ENCODE measurements around the gene CAMK2B.

The CAMK2B gene

GRCh38 chr7:44238116-44238695 is 87.2 kb downstream of the CAMK2B start:
- in situ Hi-C loops (cut with MboI; ENCODE audit: low pct_unique_long_range_greater_than_20kb, low sequenced_read_pairs, unreplicated experiment), result no loop called here
- DNase-seq (ENCODE audit: low spot score), result no peak
- TF ChIP-seq CTCF (IDR thresholded peaks at IDR 0.05; ENCODE audit: extremely low read depth, insufficient read depth, missing control alignments), result no peak

GRCh38 chr7:44237696-44238095 is 87.7 kb downstream of the CAMK2B start:
- no peak for TF ChIP-seq CTCF (IDR thresholded peaks at IDR 0.05; ENCODE audit: extremely low read depth, insufficient read depth, missing control alignments)
- in situ Hi-C loops (cut with MboI; ENCODE audit: low pct_unique_long_range_greater_than_20kb, low sequenced_read_pairs, unreplicated experiment), result no loop called here
- no peak for DNase-seq (ENCODE audit: low spot score)

- no peak for TF ChIP-seq CTCF (IDR thresholded peaks at IDR 0.05; ENCODE audit: extremely low read depth, insufficient read depth, missing control alignments)
- in situ Hi-C loops (cut with MboI; ENCODE audit: low pct_unique_long_range_greater_than_20kb, low sequenced_read_pairs, unreplicated experiment), result no loop called here
- DNase-seq (ENCODE audit: low spot score), result no peak
Observed at GRCh38 chr7:44236333-44236728, 89.1 kb downstream of the CAMK2B start.

GRCh38 chr7:44235582-44236332 is 89.6 kb downstream of the CAMK2B start:
- in situ Hi-C loops (cut with MboI; ENCODE audit: low pct_unique_long_range_greater_than_20kb, low sequenced_read_pairs, unreplicated experiment), result no loop called here
- DNase-seq (ENCODE audit: low spot score), result no peak
- no peak for TF ChIP-seq CTCF (IDR thresholded peaks at IDR 0.05; ENCODE audit: extremely low read depth, insufficient read depth, missing control alignments)

- TF ChIP-seq CTCF (IDR thresholded peaks at IDR 0.05; ENCODE audit: extremely low read depth, insufficient read depth, missing control alignments), result no peak
- in situ Hi-C loops (cut with MboI; ENCODE audit: low pct_unique_long_range_greater_than_20kb, low sequenced_read_pairs, unreplicated experiment), result no loop called here
- no peak for DNase-seq (ENCODE audit: low spot score)
Observed at GRCh38 chr7:44235066-44235465, 90.3 kb downstream of the CAMK2B start.

- TF ChIP-seq CTCF (IDR thresholded peaks at IDR 0.05; ENCODE audit: extremely low read depth, insufficient read depth, missing control alignments), result no peak
- in situ Hi-C loops (cut with MboI; ENCODE audit: low pct_unique_long_range_greater_than_20kb, low sequenced_read_pairs, unreplicated experiment), result no loop called here
Observed at GRCh38 chr7:44232901-44233715, 92.3 kb downstream of the CAMK2B start.

More at GRCh38 chr7:44232901-44233715, 92.3 kb downstream of the CAMK2B start:
- DNase-seq (ENCODE audit: low spot score), result no peak

Measured in GM13977 (cell line).